HepG2 (cell line): Measurements from ENCODE around the gene SUSD6. TPM values are rescaled to one million over a fixed set of nuclear protein-coding genes. Genes with fewer than 3 reads are reported as not detected.

ENCODE experiments used
- ETV6 ChIP-seq: sonication (generic); formaldehyde crosslinking; conservative IDR thresholded peaks from 2 replicates; pipeline ENCODE4 v1.4.0; 2020; ENCODE audit warnings: missing genetic modification reagents
- HOXA3 ChIP-seq: sonication (generic); formaldehyde crosslinking; IDR thresholded peaks from 2 replicates; pipeline ENCODE4 v1.5.0; 2020; ENCODE audit warnings: missing genetic modification reagents
- KDM6A ChIP-seq: IDR thresholded peaks from 2 replicates; pipeline ENCODE4 v1.6.1; 2016; ENCODE audit warnings: low read depth
- KLF15 ChIP-seq: sonication (generic); formaldehyde crosslinking; IDR thresholded peaks from 2 replicates; pipeline ENCODE4 v1.8.1; 2023; ENCODE audit warnings: borderline replicate concordance, mild to moderate bottlenecking, inconsistent platforms, missing genetic modification reagents, mixed read lengths
- PCBP1 ChIP-seq: fragments of 200-400 bp; formaldehyde crosslinking; IDR thresholded peaks from 2 replicates; pipeline ENCODE4 v1.6.1; 2017; ENCODE audit warnings: mild to moderate bottlenecking, low read depth, low read length, borderline replicate concordance
- SOX6 ChIP-seq, 2 experiments: fragments of 450-650 bp in 1 of 2; sonication (generic) in 1 of 2; formaldehyde crosslinking in 1 of 2; IDR thresholded peaks; 2 replicates each; pipeline versions ENCODE4 v1.4.0 to v1.6.1; 2017 to 2020; ENCODE audit warnings: antibody characterized with exemption in 1 of 2, mild to moderate bottlenecking in 1 of 2, missing genetic modification reagents in 1 of 2
- ZBTB25 ChIP-seq: IDR thresholded peaks from 2 replicates; pipeline ENCODE4 v1.6.1; 2018; ENCODE audit warnings: missing genetic modification reagents
- ZFP41 ChIP-seq: sonication (generic); formaldehyde crosslinking; IDR thresholded peaks from 2 replicates; pipeline ENCODE4 v1.4.0; 2020; ENCODE audit warnings: mild to moderate bottlenecking, missing genetic modification reagents, borderline replicate concordance
- ZNF382 ChIP-seq: sonication (generic); formaldehyde crosslinking; IDR thresholded peaks from 2 replicates; pipeline ENCODE4 v1.5.0; 2020; ENCODE audit warnings: missing genetic modification reagents, mild to moderate bottlenecking, borderline replicate concordance
- ZNF407 ChIP-seq: sonication (generic); formaldehyde crosslinking; IDR thresholded peaks from one replicate; pipeline ENCODE4 v1.5.1; 2020; ENCODE audit warnings: mild to moderate bottlenecking, missing genetic modification reagents; ENCODE audit errors: not compliant biosample characterization
- ZNF501 ChIP-seq: sonication (generic); formaldehyde crosslinking; IDR thresholded peaks from 2 replicates; pipeline ENCODE4 v1.5.1; 2020; ENCODE audit warnings: mild to moderate bottlenecking, moderate library complexity, missing genetic modification reagents
- ZSCAN30 ChIP-seq: sonication (generic); formaldehyde crosslinking; IDR thresholded peaks from 2 replicates; pipeline ENCODE4 v1.5.0; 2020; ENCODE audit warnings: mild to moderate bottlenecking, missing genetic modification reagents
- polyA plus RNA-seq, 8 experiments: library from polyadenylated mRNA; depleted of rRNA in 3 of 8; stranded (reverse) in 7 of 8; unstranded in 1 of 8; fragments of >200 nt; fragmentation: Illumina TruSeq in 4 of 8; extraction: Trizol in 4 of 8; gene quantifications; 2 replicates each; pipeline versions ENCODE4 v1.2.1 to v1.2.3, GENCODE V29; 2011 to 2016; ENCODE audit warnings: low read depth in 4 of 8, missing spikeins in 1 of 8, mixed read lengths in 1 of 8; ENCODE audit not compliant: insufficient read depth in 1 of 8
- total RNA-seq, 5 experiments: library from RNA; depleted of rRNA; stranded (reverse); fragments of >200 nt; fragmentation: Illumina TruSeq; extraction: Trizol; gene quantifications; 2 replicates each; pipeline ENCODE4 v1.2.3, GENCODE V29; 2016; ENCODE audit warnings: low read depth in 1 of 5
- TF ChIP-seq, protein P1 (sequence below): sonication (generic); formaldehyde crosslinking; IDR thresholded peaks from 2 replicates; pipeline ENCODE4 v1.4.0; 2020; ENCODE audit warnings: missing genetic modification reagents
- TF ChIP-seq, protein P2 (sequence below): sonication (generic); formaldehyde crosslinking; IDR thresholded peaks from 2 replicates; pipeline ENCODE4 v1.5.0; 2020; ENCODE audit warnings: mild to moderate bottlenecking, missing genetic modification reagents
- TF ChIP-seq, protein P3 (sequence below): IDR thresholded peaks from 2 replicates; pipeline ENCODE4 v1.6.1; 2016; ENCODE audit warnings: low read depth, borderline replicate concordance

Gene SUSD6
- total and polyA plus RNA-seq, 2 of the 13 experiments (the other 11 are each of a cell fraction or from before 2014, with no cell fraction given): 7.2 to 7.4 TPM

- TF ChIP-seq ZFP41 (CRISPR knock-in tag) (no peak), ETV6 (CRISPR knock-in tag) (no peak), ZNF407 (no peak), ZNF382 (CRISPR knock-in tag) (no peak), KDM6A (CRISPR knock-in tag) (peak; percentile 83), HOXA3 (CRISPR knock-in tag) (peak; percentile 77), ZSCAN30 (CRISPR knock-in tag) (no peak), PCBP1 (no peak), ZBTB25 (peak; percentile 50; the same call in 1 of the 2 replicates), SOX6 (IDR thresholded peaks at IDR 0.05) (no peak), SOX6 (CRISPR knock-in tag; IDR thresholded peaks at IDR 0.05) (peak; percentile 89), ZNF501 (CRISPR knock-in tag) (peak; percentile 63), KLF15 (CRISPR knock-in tag) (no peak)
- TF ChIP-seq, protein P1, sequence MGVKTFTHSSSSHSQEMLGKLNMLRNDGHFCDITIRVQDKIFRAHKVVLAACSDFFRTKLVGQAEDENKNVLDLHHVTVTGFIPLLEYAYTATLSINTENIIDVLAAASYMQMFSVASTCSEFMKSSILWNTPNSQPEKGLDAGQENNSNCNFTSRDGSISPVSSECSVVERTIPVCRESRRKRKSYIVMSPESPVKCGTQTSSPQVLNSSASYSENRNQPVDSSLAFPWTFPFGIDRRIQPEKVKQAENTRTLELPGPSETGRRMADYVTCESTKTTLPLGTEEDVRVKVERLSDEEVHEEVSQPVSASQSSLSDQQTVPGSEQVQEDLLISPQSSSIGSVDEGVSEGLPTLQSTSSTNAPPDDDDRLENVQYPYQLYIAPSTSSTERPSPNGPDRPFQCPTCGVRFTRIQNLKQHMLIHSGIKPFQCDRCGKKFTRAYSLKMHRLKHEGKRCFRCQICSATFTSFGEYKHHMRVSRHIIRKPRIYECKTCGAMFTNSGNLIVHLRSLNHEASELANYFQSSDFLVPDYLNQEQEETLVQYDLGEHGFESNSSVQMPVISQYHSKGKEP (CRISPR knock-in tag): no peak
- TF ChIP-seq, protein P2, sequence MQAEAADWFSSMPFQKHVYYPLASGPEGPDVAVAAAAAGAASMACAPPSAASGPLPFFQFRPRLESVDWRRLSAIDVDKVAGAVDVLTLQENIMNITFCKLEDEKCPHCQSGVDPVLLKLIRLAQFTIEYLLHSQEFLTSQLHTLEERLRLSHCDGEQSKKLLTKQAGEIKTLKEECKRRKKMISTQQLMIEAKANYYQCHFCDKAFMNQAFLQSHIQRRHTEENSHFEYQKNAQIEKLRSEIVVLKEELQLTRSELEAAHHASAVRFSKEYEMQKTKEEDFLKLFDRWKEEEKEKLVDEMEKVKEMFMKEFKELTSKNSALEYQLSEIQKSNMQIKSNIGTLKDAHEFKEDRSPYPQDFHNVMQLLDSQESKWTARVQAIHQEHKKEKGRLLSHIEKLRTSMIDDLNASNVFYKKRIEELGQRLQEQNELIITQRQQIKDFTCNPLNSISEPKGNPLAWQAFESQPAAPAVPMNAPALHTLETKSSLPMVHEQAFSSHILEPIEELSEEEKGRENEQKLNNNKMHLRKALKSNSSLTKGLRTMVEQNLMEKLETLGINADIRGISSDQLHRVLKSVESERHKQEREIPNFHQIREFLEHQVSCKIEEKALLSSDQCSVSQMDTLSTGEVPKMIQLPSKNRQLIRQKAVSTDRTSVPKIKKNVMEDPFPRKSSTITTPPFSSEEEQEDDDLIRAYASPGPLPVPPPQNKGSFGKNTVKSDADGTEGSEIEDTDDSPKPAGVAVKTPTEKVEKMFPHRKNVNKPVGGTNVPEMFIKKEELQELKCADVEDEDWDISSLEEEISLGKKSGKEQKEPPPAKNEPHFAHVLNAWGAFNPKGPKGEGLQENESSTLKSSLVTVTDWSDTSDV (CRISPR knock-in tag): no peak
- TF ChIP-seq, protein P3, sequence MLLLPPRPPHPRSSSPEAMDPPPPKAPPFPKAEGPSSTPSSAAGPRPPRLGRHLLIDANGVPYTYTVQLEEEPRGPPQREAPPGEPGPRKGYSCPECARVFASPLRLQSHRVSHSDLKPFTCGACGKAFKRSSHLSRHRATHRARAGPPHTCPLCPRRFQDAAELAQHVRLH: no peak; the same call in 1 of the 2 replicates
Observed at GRCh38 chr14:69690042-69690441, 78.6 kb downstream of the SUSD6 start (continued).
